Adrenal gland (tissue), 5 donors: ENCODE results near the gene SETD3.

Source experiments
- CTCF ChIP-seq, 6 experiments: fragments of 450-650 bp in 4 of 6; fragments of 200-600 bp in 2 of 6; sonication (generic) in 1 of 6; IDR thresholded peaks; 1 replicate in 5 of 6; 2 replicates in 1 of 6; pipeline versions ENCODE4 v1.5.1 to v1.8.0; 2016 to 2021; ENCODE audit warnings: antibody characterized with exemption in 6 of 6, mild to moderate bottlenecking in 2 of 6, moderate library complexity in 1 of 6
- POLR2A ChIP-seq, 2 donors: fragments of 450-650 bp; IDR thresholded peaks; one replicate each; pipeline ENCODE4 v1.6.1; 2017; ENCODE audit warnings: antibody characterized with exemption in 2 of 2, mild to moderate bottlenecking in 2 of 2, moderate library complexity in 1 of 2
- donor health status: DM: no; HTN: no; CAD: no.

DNA sequence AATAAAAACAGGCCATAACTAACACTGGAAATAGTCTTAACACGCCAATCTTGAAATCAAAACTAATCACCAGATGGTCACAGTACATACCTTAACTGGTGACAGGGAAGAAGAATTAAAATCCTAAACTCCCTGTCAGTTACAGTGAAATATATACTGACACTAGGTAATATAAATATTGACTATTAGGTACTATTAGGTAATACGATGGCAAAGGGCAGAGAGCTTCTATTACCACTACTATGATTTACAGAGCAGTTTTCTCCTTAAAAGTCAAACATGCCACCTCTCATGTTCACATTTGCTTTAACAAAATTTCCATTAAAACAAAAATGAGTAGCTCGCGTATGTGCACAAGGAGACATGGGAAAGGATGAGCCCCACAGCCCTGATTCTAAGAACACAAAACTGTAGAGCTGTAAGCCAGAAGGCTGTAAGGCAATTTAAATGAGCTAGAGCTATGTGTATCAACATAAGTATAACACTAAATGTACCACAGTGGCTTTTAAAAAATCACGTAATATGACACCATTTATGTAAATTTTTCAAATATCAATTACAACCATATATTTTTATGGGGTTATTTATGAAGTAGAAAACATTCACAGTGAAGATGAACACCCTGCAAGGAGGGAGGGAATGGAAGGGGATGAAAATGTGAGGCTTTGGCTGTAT, 19.1 kb downstream of the SETD3 start:
- TF ChIP-seq POLR2A (IDR thresholded peaks at IDR 0.05), result no peak
- no peak for TF ChIP-seq CTCF (IDR thresholded peaks at IDR 0.05)
